Activated CD4-positive, alpha-beta memory T cell treated with anti-CD3 and anti-CD28 coated beads for 36 hours (primary cell): ENCODE results near the gene CSRNP3. TPM values are rescaled to one million over a fixed set of nuclear protein-coding genes. Genes with fewer than 3 reads are reported as not detected.
"Not testable (repeated sequence)": the region's sequence is repeated elsewhere in the genome, so short reads cannot be mapped to it uniquely, and the experiment has no call there.

Experiments
- CTCF ChIA-PET: fragments of 350-600 bp; sonication (Branson Sonifier 250); formaldehyde crosslinking; loops from one replicate; lab custom pipeline; 2021; ENCODE audit warnings: antibody characterized with exemption, inconsistent platforms; lab: Charles Lee
- POLR2A ChIA-PET: fragments of 350-600 bp; sonication (Branson Sonifier 250); formaldehyde crosslinking; loops from one replicate; lab custom pipeline; 2021; ENCODE audit warnings: antibody characterized with exemption; lab: Charles Lee
- DNase-seq: peaks from one replicate; pipeline ENCODE4 v3.0.0-alpha.2; 2020
- H3K27ac Mint-ChIP-seq: one replicate; pipeline ENCODE4 v1.8.0; 2021; ENCODE audit warnings: mixed read lengths
- H3K27me3 Mint-ChIP-seq: one replicate; pipeline ENCODE4 v1.8.0; 2021; ENCODE audit warnings: mixed read lengths
- H3K36me3 Mint-ChIP-seq: one replicate; pipeline ENCODE4 v1.8.0; 2021; ENCODE audit warnings: mixed read lengths
- H3K4me1 Mint-ChIP-seq: one replicate; pipeline ENCODE4 v1.8.0; 2021; ENCODE audit warnings: low read depth, mixed read lengths
- H3K4me3 Mint-ChIP-seq: one replicate; pipeline ENCODE4 v1.8.0; 2021; ENCODE audit warnings: mild to moderate bottlenecking, mixed read lengths
- H3K9me3 Mint-ChIP-seq: one replicate; pipeline ENCODE4 v1.8.0; 2021; ENCODE audit warnings: mixed read lengths
- intact Hi-C: fragments of 100-400 bp; cut with micrococcal nuclease; formaldehyde crosslinking; loops from one replicate; pipeline ENCODE4 v1.15.1; 2023
- total RNA-seq, 2 experiments: library from RNA; stranded (reverse); gene quantifications; one replicate each; pipeline ENCODE4 v1.2.3, GENCODE V29; 2021

The CSRNP3 gene
- total RNA-seq, 2 experiments from 2014 or later: not detected

GRCh38 chr2:165584126-165584654, 114.7 kb downstream of the CSRNP3 start:
- POLR2A ChIA-PET: no interaction called here
- Mint-ChIP-seq H3K27ac (no peak overlapping the region), H3K4me3 (no peak overlapping the region), H3K4me1 (no peaks in the 10 kb centered on the region), H3K27me3 (no peaks in the 10 kb centered on the region), H3K9me3 (no peaks in the 10 kb centered on the region), H3K36me3 (no peaks in the 10 kb centered on the region)
- no peak for DNase-seq
- intact Hi-C loops: no loop called here
- CTCF ChIA-PET: no interaction called here

GRCh38 chr2:165586019-165586418, 116.5 kb downstream of the CSRNP3 start:
- Mint-ChIP-seq H3K36me3 (no peaks in the 10 kb centered on the region), H3K9me3 (peaks cover 1% of the 10 kb centered on the region), H3K4me1 (no peaks in the 10 kb centered on the region), H3K4me3 (no peak overlapping the region), H3K27ac (no peak overlapping the region), H3K27me3 (no peaks in the 10 kb centered on the region)
- intact Hi-C loops: no loop called here
- ChIA-PET CTCF (no interaction called here), POLR2A (no interaction called here)
- DNase-seq: no peak

- intact Hi-C loops: no loop called here
- DNase-seq: no peak
- H3K27ac Mint-ChIP-seq: no peak overlapping the region
- H3K36me3 Mint-ChIP-seq: no peaks in the 10 kb centered on the region
- no peaks in the 10 kb centered on the region for H3K4me1 Mint-ChIP-seq
- H3K9me3 Mint-ChIP-seq: peaks cover 3% of the 10 kb centered on the region
- ChIA-PET POLR2A (no interaction called here), CTCF (no interaction called here)
- no peaks in the 10 kb centered on the region for H3K27me3 Mint-ChIP-seq
- H3K4me3 Mint-ChIP-seq: no peak overlapping the region
These were observed 117.9 kb downstream of the CSRNP3 start for GRCh38 chr2:165587335-165587938.

GRCh38 chr2:165590999-165591398, 121.5 kb downstream of the CSRNP3 start:
- H3K27ac Mint-ChIP-seq, DNase-seq, CTCF ChIA-PET, H3K4me1 Mint-ChIP-seq, H3K27me3 Mint-ChIP-seq, intact Hi-C loops, H3K9me3 Mint-ChIP-seq, H3K4me3 Mint-ChIP-seq, H3K36me3 Mint-ChIP-seq: not testable (repeated sequence)
- POLR2A ChIA-PET: interaction anchor here (0.6 kb wide), 1 partner anchor 421 kb away, joined by 4 read pairs; no protein-coding TSS in a partner anchor

- H3K4me1 Mint-ChIP-seq: no peaks in the 10 kb centered on the region
- H3K27me3 Mint-ChIP-seq: no peaks in the 10 kb centered on the region
- no peak overlapping the region for H3K27ac Mint-ChIP-seq
- ChIA-PET POLR2A (no interaction called here), CTCF (no interaction called here)
- intact Hi-C loops: no loop called here
- H3K4me3 Mint-ChIP-seq: no peak overlapping the region
- peaks cover 3% of the 10 kb centered on the region for H3K9me3 Mint-ChIP-seq
- no peak for DNase-seq
- no peaks in the 10 kb centered on the region for H3K36me3 Mint-ChIP-seq
These were observed 123.6 kb downstream of the CSRNP3 start for GRCh38 chr2:165593081-165593480.

- ChIA-PET CTCF (no interaction called here), POLR2A (no interaction called here)
- no peak overlapping the region for H3K27ac Mint-ChIP-seq
- H3K36me3 Mint-ChIP-seq: no peaks in the 10 kb centered on the region
- no peaks in the 10 kb centered on the region for H3K4me1 Mint-ChIP-seq
- no peak for DNase-seq
- H3K9me3 Mint-ChIP-seq: peaks cover 3% of the 10 kb centered on the region
- H3K4me3 Mint-ChIP-seq: no peak overlapping the region
- intact Hi-C loops: no loop called here
- H3K27me3 Mint-ChIP-seq: no peaks in the 10 kb centered on the region
These were observed 124.9 kb downstream of the CSRNP3 start for GRCh38 chr2:165594231-165594934.

GRCh38 chr2:165594935-165595255, 125.4 kb downstream of the CSRNP3 start:
- intact Hi-C loops: no loop called here
- CTCF ChIA-PET: no interaction called here
- no peak overlapping the region for H3K4me3 Mint-ChIP-seq
- DNase-seq: no peak
- H3K9me3 Mint-ChIP-seq: peaks cover 3% of the 10 kb centered on the region
- H3K27ac Mint-ChIP-seq: no peak overlapping the region
- no peaks in the 10 kb centered on the region for H3K36me3 Mint-ChIP-seq
- POLR2A ChIA-PET: no interaction called here
- H3K4me1 Mint-ChIP-seq: no peaks in the 10 kb centered on the region
- H3K27me3 Mint-ChIP-seq: no peaks in the 10 kb centered on the region

GRCh38 chr2:165596788-165597187, 127.3 kb downstream of the CSRNP3 start:
- Mint-ChIP-seq H3K9me3 (no peaks in the 10 kb centered on the region), H3K36me3 (no peaks in the 10 kb centered on the region), H3K27ac (no peak overlapping the region), H3K4me3 (no peak overlapping the region), H3K27me3 (no peaks in the 10 kb centered on the region), H3K4me1 (no peaks in the 10 kb centered on the region)
- CTCF ChIA-PET: no interaction called here
- POLR2A ChIA-PET: no interaction called here
- no peak for DNase-seq
- intact Hi-C loops: no loop called here

GRCh38 chr2:165601065-165601830, 131.8 kb downstream of the CSRNP3 start:
- H3K27me3 Mint-ChIP-seq: no peaks in the 10 kb centered on the region
- CTCF ChIA-PET: no interaction called here
- POLR2A ChIA-PET: no interaction called here
- no peaks in the 10 kb centered on the region for H3K36me3 Mint-ChIP-seq
- intact Hi-C loops: no loop called here
- no peaks in the 10 kb centered on the region for H3K9me3 Mint-ChIP-seq
- DNase-seq: no peak
- H3K4me3 Mint-ChIP-seq: no peak overlapping the region
- no peak overlapping the region for H3K27ac Mint-ChIP-seq
- H3K4me1 Mint-ChIP-seq: no peaks in the 10 kb centered on the region

GRCh38 chr2:165601928-165602521, 132.5 kb downstream of the CSRNP3 start:
- CTCF ChIA-PET: no interaction called here
- POLR2A ChIA-PET: no interaction called here
- Mint-ChIP-seq H3K9me3 (no peaks in the 10 kb centered on the region), H3K4me1 (no peaks in the 10 kb centered on the region), H3K27me3 (no peaks in the 10 kb centered on the region), H3K4me3 (no peak overlapping the region), H3K27ac (no peak overlapping the region), H3K36me3 (no peaks in the 10 kb centered on the region)
- intact Hi-C loops: no loop called here
- DNase-seq: no peak

GRCh38 chr2:165609672-165610071, 140.2 kb downstream of the CSRNP3 start:
- Mint-ChIP-seq H3K4me1 (no peaks in the 10 kb centered on the region), H3K27ac (no peak overlapping the region), H3K36me3 (no peaks in the 10 kb centered on the region), H3K4me3 (no peak overlapping the region), H3K27me3 (no peaks in the 10 kb centered on the region), H3K9me3 (no peaks in the 10 kb centered on the region)
- ChIA-PET POLR2A (no interaction called here), CTCF (interaction anchor here (1.0 kb wide), 1 partner anchor 265 kb away, joined by 3 read pairs; no protein-coding TSS in a partner anchor)
- intact Hi-C loops: no loop called here
- DNase-seq: no peak

- Mint-ChIP-seq H3K4me3 (no peak overlapping the region), H3K27ac (no peak overlapping the region), H3K9me3 (no peaks in the 10 kb centered on the region), H3K36me3 (no peaks in the 10 kb centered on the region), H3K4me1 (no peaks in the 10 kb centered on the region), H3K27me3 (no peaks in the 10 kb centered on the region)
- intact Hi-C loops: no loop called here
- CTCF ChIA-PET: no interaction called here
- POLR2A ChIA-PET: no interaction called here
- no peak for DNase-seq
These were observed 141.1 kb downstream of the CSRNP3 start for GRCh38 chr2:165610591-165611029.
